SK-N-SH (cell line): ENCODE measurements around the gene CDKAL1.

ENCODE experiments used
- CTCF ChIP-seq: fragments of 200-600 bp; sonication (generic); IDR thresholded peaks from 2 replicates; pipeline ENCODE4 v1.6.1; 2017; ENCODE audit warnings: antibody characterized with exemption, mild to moderate bottlenecking, moderate library complexity
- YY1 ChIP-seq: IDR thresholded peaks from 2 replicates; pipeline ENCODE4 v1.4.0; 2012; ENCODE audit warnings: low read depth, mild to moderate bottlenecking
- TF ChIP-seq, protein P1 (sequence below): IDR thresholded peaks from 2 replicates; pipeline ENCODE4 v1.4.0; 2012; ENCODE audit warnings: low read depth, borderline replicate concordance
- TF ChIP-seq, protein P2 (sequence below): fragments of 150-350 bp; IDR thresholded peaks from 2 replicates; pipeline ENCODE4 v1.6.1; 2017; ENCODE audit warnings: antibody characterized with exemption, low read length, low read depth, borderline replicate concordance

DNA sequence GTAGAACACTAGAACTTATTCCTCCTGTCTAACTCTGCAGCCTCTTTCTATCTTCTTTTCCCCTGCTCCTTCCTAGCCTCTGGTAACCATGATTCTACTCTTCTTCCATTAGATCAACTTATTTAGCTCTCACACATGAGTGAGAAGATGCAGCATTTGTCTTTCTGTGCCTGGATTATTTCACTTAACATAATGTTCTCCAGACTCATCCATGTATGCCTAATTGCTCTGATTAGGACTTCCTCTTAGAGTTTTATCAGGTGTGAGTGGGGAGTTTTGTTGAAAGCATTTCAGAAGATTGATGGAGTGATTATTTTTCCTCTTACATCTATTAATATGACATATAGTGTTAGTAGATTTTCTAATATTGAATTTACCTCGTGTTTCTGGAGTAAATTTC, 140.4 kb downstream of the CDKAL1 start:
- TF ChIP-seq CTCF (no peak), YY1 (no peak)
- TF ChIP-seq, protein P1, sequence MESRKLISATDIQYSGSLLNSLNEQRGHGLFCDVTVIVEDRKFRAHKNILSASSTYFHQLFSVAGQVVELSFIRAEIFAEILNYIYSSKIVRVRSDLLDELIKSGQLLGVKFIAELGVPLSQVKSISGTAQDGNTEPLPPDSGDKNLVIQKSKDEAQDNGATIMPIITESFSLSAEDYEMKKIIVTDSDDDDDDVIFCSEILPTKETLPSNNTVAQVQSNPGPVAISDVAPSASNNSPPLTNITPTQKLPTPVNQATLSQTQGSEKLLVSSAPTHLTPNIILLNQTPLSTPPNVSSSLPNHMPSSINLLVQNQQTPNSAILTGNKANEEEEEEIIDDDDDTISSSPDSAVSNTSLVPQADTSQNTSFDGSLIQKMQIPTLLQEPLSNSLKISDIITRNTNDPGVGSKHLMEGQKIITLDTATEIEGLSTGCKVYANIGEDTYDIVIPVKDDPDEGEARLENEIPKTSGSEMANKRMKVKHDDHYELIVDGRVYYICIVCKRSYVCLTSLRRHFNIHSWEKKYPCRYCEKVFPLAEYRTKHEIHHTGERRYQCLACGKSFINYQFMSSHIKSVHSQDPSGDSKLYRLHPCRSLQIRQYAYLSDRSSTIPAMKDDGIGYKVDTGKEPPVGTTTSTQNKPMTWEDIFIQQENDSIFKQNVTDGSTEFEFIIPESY = no peak
- TF ChIP-seq, protein P2, sequence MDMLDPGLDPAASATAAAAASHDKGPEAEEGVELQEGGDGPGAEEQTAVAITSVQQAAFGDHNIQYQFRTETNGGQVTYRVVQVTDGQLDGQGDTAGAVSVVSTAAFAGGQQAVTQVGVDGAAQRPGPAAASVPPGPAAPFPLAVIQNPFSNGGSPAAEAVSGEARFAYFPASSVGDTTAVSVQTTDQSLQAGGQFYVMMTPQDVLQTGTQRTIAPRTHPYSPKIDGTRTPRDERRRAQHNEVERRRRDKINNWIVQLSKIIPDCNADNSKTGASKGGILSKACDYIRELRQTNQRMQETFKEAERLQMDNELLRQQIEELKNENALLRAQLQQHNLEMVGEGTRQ = no peak
